CD4-positive, alpha-beta T cell treated with Interferon alpha-2 for 1 hour (primary cell): Measurements from ENCODE around the gene CHAD.
"Not testable (repeated sequence)": the region's sequence is repeated elsewhere in the genome, so short reads cannot be mapped to it uniquely, and the experiment has no call there.

Source experiments
- DNase-seq, 2 donors: peaks; one replicate each; pipeline ENCODE4 v3.0.0-alpha.2; 2020 to 2022

CHAD gene

DNA sequence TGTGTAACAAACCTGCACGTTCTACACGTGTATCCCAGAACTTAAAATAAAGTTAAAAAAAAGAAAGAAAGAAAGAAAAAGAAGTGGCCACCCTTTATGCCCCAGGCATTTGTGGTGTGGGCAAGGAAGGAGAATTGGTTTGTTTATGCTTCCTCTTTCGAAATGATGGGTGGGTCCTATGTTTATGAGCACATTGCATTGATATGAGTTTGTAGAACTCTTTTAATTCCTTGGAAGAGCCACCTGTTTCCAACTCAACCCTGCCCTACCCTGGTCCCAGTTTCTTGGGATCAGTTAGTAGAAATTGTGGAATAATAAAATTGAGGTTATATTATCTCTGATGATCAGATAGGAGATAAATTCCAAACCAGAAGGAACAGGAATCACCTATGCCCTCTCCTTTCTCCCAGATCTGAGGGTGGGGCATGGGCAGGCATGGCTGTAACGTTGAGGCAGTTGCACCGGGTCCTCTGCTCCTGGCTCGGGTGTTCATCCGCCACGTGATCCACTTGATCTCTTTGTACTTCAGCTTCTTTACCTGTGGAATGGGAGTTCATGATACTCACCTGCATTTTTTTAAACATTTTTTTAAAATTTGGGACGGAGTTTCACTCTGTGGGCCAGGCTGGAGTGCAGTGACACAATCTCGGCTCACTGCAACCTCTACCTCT is 15.9 kb downstream of the CHAD start:
- DNase-seq, result no peak

DNA sequence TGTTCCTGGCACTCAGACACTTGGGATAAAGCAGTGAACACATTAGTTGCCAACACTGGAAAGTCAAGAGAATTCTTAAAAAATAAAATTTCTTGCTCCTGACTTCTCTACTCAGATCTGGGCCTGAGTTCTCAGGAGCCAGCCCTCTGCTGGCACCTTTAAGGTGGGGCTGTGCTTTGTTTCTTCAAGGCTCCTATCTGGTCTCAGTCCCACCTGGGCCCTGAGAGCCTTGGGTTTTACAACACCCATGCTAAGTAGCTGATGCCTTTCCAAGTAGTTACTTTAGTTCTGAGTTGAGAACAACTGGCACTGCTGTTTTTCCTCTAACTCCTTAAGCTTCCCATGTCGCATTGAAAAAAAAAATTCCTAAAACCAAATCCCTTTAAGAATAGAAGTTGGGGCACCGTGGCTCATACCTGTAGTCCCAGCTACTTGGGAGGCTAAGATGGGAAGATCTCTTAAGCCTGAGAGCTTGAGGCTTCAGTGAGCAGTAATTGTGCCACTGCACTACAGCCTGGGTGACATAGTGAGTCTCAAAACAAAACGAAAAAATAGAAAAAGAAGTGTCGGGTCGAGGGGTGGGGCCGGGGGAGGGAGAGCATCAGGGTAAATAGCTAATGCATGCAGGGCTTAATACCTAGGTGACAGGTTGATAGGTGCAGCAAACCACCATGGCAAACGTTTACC is 16.6 kb downstream of the CHAD start:
- DNase-seq, result no peak

DNA sequence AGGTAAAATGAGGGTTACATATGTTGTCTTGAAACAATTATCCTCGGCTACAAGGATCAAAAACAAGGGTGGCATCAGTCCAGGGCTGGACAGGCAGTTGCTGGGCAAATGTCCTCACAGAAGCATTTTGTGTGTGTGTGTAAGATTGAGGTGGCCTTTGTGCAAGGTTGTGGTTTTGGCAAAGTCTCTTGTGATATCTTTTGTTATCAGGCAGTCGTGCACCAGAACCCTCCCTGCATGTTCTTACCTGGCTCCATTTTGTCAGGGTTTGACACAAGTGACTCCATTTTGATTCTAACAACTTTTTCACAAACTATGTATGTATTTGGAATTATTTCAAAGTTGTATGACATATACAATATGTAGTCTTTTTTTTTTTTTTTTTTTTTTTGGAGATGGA is 20.0 kb downstream of the CHAD start:
- DNase-seq, result no peak

DNA sequence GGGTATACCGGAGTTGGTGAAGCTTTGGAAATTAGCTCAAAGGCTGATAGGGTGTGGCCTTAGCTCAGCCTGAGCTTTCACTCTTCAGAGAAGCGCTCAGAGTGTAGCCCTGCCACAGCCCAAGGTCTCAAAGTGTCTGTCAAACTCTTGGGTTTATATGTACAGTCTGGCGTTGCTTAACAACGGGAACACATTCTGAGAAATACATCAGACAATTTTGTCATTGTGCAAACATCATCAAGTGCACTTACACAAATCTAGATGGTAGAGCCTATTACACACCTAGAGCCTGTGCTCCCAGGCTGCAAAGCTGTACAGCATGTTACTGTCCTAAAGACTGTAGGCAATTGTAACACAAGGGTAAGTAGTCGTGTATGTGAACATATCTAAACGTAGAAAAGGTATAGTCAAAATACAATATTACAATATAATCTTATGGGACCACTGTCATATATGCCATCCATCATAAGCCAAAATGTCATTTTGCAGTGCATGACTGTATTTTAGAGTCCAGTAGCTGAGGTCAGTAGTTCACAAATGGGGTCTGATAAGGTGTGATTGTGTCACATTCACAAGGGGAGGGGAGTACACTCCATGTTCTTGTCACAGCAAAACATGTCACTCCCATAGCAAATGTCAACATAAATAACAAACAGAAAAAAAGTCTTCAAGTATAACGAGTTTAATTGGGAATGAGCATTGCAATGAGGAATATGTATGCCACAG is 20.6 kb downstream of the CHAD start:
- DNase-seq, result no peak

DNA sequence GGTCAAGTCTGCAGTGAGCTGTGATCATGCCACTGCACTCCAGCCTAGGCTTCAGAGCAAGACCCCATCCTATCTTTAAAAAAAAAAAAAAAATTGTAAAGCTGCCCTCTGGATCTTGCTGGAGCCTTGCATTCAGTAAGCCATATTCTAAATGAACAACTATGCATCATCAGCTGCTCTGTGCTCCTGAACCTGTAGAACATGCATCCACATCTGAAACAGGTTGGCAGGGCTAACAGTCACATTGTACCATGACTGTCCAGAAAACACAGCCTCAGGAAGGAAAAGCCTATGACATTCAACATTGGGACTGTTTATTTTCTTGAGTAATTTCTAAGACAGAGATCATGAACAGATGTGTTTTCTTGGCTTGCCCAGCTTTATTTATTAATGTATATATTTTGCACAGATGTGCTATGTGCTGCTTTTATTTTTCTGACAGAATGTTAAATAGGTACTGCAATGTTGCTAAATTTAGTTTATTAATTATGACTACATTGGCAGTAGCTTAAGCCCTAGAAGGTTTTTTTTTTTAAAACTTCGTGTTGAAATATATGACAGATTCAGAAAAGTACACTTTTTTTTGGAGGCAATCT is 22.9 kb downstream of the CHAD start:
- no peak for DNase-seq

DNA sequence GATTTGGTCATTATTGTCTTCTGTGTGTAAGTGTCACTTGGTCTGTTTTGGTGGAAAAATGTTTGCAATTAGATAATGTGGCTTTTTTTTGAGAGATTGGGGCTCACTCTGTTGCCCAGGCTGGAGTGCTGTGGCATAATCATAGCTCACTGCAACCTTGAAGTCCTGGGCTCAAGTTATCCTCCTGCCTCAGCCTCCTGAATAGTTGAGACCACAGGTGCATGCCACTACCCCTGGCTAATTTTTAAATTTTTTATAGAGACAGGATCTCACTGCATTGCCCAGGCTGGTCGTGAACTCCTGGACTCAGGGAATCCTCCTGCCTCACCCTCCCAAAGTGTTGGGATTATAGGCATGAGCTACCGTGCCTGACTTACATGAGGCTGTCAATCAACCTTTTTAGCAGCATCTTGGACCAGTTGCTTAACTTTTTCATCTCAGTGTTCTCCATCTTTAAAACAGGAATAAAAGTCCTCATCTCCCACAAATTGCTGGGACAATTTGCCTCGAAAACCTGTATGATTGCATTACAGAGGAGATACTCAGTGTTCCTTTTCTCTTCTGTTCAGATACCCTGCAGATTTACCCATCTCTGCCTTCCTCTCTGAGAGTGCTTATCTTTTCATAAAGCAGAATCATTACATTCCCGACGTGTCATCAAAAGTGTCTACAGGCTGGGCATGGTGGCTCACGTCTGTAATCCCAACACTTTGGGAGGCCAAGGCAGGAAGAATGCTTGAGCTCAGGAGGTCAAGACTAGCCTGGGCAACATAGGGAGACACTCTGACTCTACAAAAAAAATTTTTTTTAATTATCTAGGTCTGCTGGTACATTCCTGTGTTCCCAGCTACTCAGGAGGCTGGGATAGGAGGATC is 23.6 kb downstream of the CHAD start:
- no peak for DNase-seq

DNA sequence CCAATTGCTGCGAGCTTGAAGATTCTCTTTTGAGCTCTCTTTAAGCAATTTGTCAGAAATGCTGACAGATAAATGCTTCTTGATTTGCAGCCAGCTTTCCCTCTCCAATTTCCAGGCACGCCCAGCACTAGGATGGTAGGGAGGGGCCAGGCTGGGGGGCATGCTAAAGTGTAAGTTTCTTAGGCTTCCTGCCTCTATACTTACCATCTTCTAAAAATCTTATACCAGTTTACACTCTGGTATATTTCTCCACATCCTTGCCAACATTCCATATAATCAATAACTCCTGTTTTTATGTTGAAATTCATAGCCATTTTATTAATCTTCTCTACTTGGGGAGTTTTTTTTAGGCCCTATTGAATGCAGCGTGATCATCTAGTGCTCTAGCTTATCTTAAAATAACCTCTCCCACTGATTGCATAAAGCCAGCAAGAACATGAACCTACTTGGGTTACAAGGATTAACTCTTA is 25.1 kb downstream of the CHAD start:
- no peak for DNase-seq

DNA sequence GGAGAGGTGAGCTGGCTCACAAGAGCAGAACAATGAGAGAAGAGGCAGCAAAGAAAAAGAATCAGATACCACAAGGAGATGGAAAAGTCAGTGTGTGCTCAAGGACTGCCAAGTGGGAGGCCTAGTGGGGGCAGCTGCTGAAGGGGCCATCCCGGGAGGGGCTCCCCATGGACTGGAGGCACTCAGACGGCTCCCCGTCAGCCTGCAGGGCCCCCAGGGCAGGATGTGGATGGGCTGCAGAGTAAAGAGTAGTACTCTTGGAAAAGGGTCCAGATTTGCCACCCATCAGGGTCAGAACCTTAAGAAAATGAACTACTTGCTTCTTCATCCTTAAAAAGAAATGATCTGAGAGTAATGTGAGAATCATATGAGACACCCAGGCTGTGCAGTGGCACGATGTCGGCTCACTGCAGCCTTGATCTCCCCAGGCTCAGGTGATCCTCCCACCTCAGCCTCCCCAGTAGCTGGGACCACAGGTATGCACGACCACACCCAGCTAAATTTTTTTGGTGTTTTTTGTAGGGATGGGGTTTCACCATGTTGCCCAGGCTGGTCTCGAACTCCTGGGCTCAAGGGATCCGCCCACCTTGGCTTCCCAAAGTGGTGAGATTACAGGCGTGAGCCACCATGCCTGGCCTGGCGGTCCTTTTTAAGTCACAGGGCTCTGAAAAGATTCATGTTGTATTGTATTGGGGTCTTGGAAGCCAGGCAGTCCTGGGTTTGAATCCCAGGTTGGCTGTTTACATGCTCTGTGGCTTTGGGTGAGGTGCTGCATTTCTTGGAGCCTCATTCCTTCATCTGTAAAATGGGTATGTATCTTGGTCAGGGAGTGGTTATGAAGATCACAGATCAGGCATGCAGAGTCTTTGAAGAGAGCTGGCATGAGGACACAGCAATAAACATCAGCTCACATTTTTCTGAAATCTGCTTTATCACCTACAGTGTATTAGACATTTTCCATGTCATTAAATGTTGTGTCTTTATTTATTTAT is 27.5 kb downstream of the CHAD start:
- no peak for DNase-seq

DNA sequence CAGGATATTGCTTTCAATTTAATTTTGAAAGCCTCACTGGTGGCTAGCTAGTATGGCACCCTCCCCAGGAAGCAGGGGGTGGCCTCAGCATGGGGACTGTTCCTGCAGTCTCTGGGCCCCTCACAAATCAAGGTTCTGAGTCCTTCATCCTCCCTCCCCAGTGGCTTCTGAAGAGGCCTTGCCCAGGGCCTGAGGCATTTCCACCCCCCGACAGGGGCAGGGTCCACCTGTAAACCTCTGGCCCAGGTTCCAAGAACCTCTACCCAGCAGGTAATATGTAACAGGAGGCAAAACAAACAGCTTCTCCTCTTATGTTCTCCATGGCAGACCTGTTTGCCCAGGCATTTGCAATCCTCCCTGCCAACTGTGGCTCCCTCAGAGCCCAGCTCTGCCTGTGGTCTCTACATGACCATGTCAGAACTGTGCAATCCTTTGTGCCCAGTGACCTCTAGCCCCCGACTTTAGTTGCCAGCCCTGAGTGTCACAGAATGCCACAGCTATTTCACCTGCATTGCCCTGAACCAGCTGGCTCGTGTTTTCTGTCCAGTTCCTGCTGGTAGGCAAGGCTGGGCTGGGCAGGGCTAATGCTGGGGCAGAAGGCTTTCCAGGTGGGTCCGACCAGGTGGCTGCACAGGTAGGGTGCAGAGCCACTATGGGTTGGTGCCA is 28.4 kb downstream of the CHAD start:
- DNase-seq, result no peak

DNA sequence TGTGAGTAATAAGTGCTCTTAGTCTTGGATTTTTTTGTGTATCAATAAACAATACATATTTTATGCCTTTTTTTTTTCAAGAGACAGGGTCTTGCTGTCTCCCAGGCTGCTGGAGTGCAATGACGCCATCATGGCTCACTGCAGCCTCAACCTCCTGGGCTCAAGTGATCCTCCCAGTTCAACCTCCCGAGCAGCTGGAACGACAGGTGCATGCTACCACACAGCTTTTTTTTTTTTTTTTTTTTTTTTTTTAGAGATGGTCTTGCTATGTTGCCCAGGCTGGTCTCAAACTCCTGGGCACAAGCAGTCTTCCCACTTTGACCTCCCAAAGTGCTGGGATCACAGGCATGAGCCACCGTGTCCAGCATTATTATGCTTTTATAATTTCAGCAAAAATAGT is 29.7 kb downstream of the CHAD start:
- DNase-seq, result no peak

DNA sequence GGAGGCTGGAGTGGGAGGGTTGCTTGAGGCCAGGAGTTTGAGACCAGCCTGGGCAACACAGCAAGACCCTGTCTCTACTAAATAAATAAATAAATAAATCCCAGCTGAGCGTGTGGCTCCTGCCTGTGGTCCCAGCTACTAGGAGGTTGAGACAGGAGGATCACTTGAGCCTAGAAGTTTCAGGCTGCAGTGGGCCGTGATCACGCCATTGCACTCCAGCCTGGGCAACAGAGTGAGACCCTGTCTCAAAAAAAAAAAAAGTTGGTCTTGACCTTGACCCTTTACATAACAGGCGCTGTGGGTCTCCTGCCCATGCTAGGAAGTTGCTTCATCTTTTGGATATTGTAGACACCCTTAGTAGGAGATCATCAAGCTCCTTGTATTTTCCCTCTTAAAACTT is 31.3 kb downstream of the CHAD start:
- no peak for DNase-seq

DNA sequence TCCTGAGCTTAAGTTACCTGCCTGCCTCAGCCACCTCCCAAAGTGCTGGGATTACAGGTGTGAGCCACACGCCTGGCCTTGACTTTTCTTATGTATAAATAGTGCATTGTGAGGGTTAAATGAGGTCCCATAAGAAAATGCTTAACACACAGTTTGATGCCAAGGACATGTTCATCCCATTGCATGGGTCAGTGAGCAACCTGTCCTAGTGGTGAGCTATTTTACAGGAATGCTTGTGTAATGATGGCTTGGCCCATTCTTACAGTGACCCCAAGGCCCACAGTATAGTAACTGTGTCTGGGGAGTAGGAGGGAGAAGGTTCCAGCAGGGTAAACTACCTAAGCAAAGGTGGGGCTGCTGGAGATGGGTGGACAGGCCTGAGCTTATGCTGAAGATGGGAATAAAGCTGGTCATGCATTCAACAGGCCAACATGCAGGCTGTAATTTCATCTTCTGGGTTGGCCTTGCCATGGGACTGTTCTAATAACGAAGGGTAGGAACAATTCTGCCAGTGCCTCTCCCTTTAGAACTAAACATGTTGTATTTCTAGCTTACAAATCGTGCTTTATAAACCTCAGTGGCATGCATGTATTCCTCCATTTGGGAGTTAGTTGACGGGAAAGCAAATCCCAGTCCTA is 36.4 kb downstream of the CHAD start:
- DNase-seq, result no peak

DNA sequence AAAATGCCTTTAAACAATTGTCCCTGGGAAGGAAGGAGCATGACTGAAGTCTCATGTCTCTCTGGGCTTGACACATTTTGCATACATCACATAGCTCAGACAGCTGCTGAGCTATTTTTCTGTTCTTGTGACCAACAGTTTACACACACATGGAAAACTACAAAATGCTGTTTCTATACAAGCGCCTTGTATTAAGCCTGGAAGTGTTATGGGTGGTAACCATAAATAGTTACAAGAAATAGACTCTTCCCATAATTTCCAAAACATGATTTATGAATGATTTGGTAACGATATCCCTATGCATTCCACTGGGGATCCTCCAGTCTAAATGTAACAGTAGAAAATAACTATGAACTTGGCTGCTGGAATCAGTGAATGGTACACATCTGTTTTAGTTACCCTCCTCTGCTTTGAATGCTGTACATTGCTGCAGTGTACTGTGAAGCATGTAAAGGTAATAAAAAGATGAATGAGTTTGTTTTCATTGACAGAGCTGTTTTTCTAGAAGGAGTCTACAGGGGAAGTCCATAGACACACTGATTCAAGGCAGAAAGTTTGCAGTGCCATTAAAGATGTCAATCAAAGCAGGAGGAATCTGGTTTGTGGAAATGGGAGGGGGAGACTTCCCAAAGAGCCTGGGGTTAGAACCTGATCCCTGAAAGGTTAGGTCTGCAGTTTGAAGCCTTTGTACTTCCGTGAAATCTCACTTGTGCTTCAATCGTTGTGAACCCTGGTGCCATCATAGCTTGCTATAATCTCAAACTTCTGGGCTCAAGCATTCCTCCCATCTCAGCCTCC is 37.7 kb downstream of the CHAD start:
- no peak for DNase-seq

DNA sequence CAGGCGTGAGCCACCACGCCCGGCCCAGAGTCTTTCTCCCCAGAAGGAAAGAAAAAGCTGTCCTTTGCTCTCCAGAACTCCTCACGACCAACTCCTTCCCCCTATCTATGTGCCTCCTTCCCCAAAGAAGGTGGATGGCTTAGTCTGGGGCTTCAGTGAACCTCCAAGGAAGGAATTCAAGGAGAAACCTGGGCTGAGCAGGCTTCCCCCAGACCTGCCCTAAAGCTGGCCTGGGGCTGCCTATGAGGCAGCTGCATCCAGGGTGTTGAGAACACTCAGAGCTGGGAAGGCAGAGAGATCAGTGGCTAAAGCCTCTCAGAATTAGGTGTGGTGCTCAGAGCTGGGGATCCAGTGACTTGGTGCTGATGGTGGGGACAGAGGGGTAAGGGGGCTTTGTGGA is 38.9 kb downstream of the CHAD start:
- DNase-seq, result no peak

DNA sequence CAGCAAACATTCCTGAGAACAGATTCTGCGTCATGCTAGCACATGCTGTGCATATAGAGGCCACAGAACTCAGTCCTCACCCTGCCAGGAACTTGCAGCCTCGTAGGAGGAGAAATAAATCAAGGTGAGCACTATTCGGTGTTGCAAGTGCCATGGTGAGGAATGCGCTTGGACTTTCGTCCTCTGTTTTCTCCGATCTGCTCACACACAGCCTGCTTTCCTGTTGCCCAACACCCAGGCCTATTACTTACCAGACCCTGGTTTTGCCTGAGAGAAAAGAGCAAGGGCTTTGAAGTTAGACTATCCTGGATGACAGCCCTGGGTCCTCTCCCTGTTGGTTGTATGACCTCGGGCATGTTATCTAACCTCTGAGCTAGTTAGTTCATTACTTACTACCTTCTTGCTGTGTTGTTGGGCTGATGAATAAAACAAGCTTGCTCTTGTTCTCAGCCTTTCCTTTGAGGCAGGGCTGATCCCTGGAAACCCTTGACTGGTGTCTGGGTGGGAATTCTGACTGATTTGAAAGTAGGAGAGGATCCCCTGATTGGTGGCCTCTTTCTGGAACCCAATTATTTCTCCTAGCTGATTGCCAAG is 39.8 kb downstream of the CHAD start:
- DNase-seq, result no peak

DNA sequence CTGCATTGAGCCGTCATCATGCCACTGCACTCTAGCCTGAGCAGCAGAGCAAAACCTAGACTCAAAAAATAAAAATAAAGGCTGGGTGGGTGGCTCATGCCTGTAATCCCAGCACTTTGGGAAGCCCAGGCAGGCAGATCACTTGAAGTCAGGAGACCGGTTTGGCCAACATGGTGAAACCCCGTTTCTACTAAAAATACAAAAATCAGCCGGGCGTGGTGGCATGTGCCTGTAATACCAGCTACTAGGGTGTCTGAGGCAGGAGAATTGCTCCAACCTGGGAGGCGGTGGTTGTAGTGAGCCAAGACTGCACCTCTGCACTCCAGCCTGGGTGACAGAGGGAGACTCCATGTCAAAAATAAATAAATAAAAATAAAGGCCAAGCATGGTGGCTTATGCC is 40.6 kb downstream of the CHAD start:
- not testable (repeated sequence) for DNase-seq

DNA sequence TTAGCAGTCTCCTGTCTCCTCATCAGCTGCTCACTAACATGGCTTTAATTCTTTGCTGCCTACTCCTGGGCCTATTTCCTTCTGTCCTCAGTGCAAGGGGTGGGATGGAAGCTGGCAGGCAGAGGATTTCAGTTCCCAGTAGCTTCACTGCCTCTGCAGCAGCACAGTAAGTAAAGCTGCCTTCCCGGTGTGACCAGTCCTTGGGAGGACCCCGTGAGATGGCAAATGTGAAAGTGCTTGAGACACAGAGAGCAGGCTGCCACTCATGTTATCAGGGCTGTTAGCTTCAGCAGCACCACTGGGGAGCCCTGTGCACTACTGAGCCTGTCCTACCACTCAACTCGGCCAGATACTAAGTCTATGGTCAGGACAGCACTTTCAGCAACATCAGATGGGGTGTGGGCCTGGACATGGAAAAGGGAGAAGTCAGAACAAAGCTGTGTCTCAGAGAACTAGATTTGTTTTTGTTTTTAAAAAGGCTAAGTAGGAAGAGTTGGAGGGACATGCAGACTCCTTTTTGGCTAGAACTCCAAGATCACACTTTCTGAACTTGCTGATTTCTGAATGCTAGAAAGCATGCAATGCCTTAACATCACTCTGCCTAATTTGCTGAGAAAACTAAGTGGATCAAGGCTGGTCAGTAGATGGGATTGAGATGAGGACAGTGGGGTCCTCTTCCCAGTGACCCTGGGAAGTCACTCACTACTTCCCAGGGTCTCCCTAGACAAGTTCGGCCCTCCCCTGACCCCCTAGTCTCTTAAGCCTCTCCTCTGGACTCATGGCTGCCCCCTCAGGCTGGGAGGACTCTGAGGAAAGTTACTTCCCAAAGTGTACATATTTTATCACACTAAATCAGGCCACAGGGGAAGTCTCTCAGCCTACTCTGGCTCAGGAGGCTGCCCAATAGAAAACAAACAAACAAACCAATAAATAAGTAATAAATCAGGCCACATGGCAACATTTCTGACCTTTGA is 41.6 kb downstream of the CHAD start:
- peak in 1 of 2 donors; percentile 32 for DNase-seq

DNA sequence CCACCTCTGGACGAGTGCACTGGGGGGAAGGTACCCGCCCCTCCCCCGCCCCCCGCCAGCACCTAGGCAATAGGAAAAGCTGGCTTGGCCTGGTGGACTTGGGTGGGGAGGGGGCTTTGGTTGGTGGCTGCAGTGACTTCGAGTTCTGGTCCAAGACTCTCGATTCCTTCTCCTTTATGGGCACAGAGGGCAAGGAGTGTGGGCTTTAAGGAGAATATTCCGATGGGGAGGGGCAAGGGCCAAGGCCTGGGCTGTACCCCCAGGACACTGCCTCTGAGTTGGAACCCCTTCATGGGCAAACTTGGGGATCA is 42.3 kb downstream of the CHAD start:
- no peak for DNase-seq
